GM19023 (cell line): ENCODE results near the gene CCDC14.
A peak's percentile ranks its signal among the peaks of the same experiment; 100 is the strongest.
"Not testable (repeated sequence)": the region's sequence is repeated elsewhere in the genome, so short reads cannot be mapped to it uniquely, and the experiment has no call there.

Experiments
- ATAC-seq: cut with Tn5 transposase; IDR thresholded peaks from one replicate; pipeline ENCODE4 v1.9.1; 2021; ENCODE audit warnings: mild to moderate bottlenecking, moderate library complexity; ENCODE audit not compliant: unreplicated experiment

Gene CCDC14

DNA sequence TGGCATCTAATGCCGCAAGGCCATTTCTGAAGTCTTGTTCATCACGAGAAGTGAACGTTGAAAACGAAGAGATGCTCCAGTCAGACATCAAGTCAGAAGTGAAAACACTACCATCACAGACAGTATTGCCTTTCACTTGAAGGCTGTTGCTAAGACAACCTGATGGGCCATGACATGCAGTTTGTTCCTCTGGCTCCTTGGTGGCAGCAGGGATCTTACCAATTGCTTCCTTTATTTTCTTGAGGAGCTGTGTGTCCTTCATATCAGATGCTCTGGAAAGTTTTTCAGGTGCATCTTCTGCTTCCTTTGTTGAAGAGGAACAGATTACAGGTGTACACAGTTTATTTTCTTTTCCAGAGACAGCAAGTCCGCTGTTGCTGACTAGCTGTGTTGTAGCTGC lies 46.2 kb downstream of the CCDC14 start:
- no peak for ATAC-seq

DNA sequence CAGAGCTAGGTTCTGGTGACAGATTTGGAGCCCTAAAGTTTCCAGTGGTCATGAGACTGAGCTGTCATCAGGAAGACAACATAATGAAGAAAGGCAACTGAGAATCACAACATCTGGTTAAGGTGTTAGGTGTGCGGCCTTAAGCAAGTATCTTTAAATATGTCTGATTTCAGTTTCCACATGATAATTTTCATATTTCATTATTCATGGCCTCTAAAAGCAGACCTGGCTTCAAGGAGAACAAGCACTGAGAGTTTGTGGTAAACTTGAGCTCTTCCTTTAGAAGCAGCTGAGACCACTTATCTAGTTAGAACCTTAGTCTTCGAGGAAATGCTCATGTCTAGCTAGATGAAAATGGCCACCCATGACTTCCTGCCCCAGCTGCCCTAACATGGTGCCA lies 51.2 kb downstream of the CCDC14 start:
- peak; percentile 54 for ATAC-seq

DNA sequence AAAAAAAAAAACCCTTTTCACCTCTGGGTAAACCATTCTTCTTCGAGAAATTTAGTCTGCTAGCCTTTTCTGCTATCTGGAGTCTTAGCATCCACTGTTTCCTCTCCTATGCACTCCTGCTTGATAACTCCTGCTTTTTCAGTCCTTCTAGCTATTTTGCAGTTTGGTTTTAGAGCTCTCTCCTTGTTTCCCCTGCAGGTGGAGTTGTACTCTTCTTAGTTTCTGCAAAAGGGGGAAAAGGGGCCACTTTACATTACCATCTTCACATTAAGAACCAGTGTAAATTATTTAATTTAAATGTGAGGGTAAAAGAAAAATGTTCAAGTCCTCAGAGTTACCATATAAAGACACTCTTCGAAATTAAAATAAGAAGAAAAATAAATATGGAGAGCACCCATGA lies 53.3 kb downstream of the CCDC14 start:
- ATAC-seq = no peak

DNA sequence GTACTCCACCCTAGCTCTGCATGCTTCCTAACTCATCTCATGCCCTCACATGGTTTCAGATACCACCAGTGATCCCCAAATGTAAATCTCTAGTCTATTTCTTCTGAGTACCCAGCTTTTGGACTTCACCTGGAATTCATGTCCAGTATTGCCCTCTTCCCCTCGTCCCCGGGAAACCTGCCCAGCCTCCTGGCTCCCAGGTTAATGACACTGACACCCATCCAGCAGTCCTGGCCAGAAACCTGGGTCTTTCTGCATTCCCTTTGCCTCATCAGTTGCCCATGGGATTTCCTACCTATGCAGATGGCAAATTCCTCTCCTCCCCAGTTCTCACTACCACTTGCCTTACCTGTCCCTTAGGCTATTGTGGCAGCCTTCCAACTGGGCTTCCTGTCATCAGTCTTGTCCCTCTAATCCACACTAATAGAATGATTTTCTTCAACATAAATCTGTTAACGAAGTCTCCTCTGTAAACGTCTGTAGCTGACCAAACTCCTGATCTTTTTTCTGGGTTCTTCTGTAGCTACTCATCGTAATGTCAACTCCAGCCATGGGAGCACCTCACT lies 61.6 kb downstream of the CCDC14 start:
- ATAC-seq = no peak

DNA sequence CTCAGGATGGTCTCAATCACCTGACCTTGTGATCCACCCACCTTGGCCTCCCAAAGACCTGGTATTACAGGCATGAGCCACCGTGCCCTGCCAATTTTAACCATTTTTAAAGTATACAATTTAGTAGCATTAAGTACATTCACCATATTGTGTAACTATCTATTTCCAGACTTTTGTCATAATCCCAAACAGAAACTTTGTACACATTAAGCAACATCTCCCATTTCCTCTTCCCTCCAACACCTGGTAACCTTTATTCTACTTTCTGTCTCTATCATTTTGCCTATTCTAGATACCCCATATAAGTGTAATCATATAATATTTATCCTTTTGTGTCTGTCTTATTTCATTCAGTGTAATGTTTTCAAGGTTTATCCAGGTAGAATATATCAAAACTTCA lies 68.0 kb downstream of the CCDC14 start:
- no peak for ATAC-seq

DNA sequence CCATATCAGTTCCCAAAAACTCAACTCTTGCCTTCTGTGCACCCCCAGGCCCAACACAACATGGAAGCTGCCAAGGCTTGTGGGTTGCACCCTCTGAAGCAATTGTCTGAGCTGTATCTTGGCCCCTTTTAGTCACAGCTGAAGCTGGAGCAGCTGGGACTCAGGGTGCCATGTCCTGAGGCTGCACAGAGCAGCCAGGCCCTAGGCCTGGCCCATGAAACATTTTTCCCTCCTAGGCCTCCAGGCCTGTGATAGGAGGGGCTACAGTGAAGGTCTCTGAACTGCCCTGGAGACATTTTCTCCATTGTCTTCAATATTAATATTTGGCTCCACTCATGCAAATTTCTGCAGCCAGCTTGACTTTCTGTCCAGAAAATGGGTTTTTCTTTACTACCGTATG lies 68.8 kb downstream of the CCDC14 start:
- ATAC-seq = no peak

DNA sequence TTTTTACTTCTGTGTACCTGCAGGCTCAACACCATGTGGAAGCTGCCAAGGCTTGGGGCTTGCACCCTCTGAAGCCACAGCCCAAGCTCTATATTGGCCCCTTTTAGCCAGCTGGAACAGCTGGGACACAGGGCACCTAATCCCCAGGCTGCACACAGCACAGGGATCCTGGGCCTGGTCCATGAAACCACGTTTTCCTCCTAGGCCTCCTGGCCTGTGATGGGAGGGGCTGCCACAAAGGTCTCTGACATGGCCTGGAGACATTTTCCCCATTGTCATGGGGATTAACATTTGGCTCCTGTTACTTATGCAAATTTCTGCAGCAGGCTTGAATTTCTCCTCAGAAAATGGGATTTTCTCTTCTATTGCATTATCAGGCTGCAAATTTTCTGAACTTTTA lies 70.0 kb downstream of the CCDC14 start:
- not testable (repeated sequence) for ATAC-seq

DNA sequence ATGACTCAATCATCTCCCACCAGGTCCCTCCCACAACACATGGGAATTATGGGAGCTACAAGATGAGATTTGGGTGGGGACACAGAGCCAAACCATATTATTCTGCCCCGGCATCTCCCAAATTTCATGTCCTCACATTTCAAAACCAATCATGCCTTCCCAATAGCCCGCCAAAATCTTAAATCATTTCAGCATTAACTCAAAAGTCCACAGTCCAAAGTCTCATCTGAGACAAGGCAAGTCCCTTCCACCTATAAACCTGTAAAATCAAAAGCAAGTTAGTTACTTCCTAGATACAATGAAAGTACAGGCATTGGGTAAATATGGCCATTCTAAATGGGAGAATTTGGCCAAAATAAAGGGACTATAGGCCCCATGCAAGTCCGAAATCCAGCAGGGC lies 70.9 kb downstream of the CCDC14 start:
- not testable (repeated sequence) for ATAC-seq

DNA sequence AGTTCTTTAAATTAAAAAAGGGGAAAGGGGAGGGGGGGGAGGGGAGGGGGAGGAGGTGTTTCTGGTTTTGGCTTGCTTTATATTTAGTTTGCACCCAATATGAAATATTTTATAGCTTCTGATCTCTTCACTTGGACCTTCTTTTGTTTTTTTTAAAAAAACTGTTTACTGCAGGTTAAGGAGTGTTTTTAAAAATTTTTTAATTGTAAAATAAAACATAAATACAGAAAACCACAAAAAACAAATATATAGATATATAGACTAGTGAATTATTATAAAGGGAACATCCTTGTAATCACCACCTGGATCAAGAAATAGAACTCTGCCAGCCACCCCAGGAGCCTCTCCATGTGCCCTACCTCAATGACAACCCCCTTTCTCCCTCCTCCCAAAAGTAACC lies 76.0 kb downstream of the CCDC14 start:
- ATAC-seq = no peak

DNA sequence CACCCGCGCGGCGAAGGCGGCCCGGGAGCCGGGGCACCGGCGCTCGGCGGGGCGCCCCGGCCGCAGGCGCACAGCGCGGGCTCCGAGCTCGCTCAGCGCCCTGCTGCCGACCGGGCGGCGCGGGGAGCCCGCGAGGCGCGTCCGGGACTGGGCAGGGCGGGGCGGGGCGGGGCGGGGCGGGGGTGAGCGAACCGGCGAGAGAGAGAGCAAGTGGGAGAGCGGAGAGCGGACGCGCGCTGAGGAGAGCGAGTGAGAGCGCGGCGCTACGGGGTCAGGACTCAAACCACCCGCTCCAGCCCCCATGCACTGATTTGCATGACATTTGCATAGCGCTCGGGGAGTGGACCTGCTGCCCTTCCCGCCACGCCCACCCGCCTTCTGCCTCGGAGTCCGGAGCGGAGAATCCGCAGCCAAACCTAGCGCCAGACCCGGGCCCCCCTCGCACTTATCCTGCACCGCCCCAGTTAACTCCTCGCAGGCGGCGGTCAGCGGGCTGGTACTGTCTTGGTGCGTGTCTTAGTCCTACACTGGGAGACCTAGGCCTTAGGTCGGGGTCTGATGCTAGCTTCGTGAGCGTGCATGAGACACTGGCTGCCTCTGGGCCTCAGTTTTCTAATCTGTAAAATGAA lies 76.7 kb downstream of the CCDC14 start, which contains the start of gene MYLK:
MYLK (minus strand) TSS at position 130 of the 629 bp plus-strand sequence. CDS start 90,491 bp downstream, outside the sequence.
- peak; percentile 79 for ATAC-seq

DNA sequence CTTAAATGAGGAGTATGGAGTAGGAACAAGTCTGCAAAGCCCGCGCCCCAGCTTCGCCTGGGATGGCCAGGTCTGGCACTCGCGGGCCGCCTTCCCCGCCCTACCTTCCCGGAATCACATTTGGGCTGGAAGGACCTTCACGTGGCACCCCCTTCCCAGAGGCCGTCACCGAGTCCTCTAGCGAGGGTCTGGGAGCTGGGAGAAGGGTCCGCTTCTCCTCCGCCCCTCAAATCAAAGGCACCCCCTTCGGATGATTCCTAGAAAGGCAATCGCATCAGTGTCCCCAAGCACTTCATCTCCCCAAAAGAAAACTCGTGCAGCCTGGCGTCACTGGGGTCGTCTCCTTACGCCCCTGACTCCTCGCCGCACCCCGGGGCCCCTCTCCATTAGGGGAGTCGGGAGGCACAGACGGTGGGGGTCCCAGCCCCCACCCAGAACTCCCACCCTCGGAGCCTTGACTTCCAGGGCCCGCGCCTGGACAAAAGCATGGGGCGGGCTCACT lies 77.3 kb downstream of the CCDC14 start:
- ATAC-seq = no peak

DNA sequence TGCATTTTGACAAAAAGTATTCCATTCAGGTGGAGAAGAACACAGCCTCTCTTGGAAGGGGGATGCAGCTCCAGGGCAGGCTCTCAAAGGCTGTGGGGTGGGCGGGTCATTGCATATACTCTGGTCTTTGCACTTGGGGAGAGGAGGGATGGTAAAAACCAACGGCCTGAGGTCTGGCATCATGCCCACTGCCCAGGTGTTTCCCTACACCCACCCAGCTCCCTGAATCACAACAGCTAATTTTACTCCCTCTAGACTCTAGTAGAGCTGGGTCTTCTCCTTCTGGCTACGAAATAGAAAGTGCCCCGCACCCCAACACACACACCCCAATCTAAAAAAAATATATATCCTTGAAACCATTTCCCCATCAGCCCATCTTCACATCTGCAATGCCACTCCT lies 77.9 kb downstream of the CCDC14 start:
- no peak for ATAC-seq

DNA sequence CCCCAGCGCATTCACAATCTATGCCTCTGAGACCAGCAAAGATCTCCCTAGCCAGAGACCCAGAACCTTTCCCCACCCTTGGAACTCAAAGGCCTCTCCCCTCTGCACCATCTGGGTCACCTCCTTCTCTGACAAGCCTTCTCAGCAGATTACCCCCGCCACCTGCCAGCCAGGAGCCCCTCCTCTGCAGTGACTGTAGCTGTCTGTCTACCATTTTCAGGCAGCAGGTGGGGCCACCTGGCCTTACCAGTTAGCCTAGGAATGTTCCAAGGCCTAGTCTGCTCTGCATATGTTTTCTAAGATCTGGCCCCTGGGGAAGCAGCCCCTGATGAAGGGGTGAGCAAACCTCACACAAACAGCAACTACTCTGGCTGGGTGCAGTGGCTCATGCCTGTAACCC lies 79.3 kb downstream of the CCDC14 start:
- no peak for ATAC-seq

DNA sequence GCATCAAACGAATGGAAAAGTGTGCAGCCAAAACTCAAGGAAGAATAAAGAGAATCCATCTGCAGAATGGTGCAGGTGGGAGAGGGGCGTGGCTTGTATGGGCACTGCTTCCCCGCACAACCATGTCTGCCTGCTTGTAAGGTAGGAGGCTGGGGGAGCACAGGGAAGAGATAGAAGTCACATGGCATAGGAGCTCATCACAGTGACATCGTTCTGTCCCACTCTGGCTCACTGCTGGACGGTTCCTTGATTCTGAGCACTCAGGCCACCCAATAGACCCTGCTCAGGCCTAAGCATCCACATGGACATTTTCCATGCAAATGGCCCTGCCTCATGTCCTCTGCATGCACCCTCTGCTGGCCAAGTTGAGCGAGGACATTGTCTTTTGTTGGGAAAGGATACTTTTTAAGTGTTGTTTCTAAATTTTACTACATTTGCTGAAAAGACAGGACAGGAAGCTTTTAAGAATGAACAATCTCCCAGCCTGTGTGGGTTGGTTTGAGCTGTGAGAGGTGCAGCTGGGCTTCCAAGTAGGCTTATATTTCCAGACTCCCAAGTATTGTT lies 79.9 kb downstream of the CCDC14 start:
- ATAC-seq = no peak

DNA sequence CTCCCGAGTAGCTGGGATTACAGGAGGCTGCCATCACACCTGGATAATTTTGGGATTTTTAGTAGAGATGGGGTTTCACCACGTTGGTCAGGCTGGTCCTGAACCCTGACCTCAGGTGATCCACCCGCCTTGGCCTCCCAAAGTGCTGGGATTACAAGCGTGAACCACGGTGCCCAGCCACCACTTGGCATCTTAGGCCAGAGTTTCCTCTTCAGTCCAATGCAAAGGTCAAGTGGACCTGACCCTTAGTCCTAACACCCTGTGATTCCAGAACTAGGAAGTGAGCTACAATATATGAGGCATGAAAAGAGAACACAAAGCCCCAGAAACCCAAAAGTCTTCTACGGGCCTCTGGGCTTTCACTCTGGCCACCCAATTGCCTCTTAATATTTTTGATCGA lies 82.2 kb downstream of the CCDC14 start:
- ATAC-seq = no peak

DNA sequence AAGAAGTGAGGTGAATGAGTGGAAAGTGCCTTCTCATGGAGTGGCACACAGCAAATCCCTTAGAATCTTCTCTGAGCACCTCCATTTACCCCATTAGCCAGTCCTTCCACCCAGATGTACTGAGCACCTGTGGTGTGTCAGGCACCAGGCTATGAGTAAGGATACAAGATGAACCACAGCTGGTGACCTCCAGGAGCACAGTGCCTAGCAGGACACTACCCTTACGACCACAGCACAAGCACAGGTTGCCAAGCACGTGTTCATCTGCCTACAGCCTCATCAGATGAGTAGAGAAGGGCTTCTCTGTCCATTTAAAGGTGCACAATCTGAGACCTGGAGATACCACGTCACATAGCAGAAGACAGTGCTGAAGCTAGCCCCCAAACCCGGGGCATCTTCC lies 83.1 kb downstream of the CCDC14 start:
- no peak for ATAC-seq

DNA sequence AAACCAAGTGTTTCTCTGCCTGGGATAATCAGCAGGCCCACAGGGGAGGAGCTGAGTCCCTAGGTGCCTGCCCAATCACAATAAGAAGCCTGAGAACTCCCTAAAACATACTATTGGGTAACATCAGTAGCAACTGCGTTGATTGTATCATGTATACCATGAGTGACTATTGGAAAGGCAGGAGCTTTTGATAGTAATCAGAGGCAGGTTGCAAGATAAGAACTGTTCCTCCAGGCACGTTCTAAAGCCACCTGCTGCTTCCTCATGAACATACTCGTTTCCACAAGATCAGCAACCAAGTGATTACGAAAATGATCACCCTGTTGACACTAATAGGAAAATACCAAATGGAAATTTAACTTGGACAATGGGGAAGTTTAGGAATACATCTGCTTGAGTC lies 83.6 kb downstream of the CCDC14 start:
- ATAC-seq = no peak

DNA sequence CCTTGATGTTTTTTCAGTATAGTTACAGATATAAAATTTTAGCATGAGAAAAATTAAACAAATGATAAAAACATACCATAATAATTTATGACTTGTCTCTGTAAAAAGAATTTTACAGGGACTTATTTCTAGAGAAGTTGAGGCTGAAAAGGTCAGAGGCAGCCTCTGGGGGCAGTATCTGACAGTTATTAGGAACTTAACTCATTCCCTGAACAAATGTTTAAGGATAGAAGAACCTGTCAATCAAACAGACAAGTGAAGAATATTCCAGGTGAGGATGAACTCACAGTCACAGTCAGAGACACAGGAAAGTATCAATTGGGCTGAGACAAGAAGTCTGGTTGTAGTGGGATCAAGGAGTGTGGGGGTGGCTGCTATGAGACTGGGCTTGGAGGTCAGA lies 84.2 kb downstream of the CCDC14 start:
- ATAC-seq = no peak

DNA sequence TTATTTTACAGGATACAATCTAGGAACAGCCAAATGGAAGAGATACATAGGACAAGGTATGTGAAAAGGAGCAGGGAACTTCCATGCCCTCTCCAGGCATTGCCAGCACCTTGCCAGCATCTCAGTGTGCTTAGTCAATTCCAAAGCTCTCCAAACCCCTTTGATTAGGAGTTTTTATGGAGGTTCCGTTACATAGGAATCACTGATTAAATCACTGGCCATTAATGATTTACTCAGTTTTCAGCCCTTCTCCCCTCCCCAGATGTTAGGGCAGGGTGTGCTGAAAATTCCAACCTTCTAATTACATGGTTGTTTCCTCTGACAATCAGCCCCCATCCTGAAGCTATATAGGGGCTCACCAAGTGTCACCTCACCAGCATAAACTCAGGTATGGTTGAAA lies 88.4 kb downstream of the CCDC14 start:
- no peak for ATAC-seq

DNA sequence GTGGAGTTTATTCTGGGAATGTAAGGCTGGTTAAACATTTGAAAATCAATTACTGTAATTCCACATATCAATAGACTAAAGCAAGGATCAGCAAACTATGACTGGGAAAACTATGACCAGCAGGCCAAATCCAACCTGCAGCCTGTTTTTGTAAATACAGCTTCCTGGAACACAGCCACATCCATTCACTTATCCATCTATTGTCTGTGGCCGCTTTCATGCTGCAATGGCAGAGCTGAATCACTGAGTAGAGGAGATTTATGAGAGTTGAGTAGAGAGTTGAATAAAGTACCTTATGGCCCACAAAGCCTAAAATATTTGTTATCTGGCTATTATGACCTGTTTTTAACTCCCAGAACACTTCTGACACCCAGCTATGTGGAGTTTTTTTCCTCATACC lies 89.1 kb downstream of the CCDC14 start:
- no peak for ATAC-seq

DNA sequence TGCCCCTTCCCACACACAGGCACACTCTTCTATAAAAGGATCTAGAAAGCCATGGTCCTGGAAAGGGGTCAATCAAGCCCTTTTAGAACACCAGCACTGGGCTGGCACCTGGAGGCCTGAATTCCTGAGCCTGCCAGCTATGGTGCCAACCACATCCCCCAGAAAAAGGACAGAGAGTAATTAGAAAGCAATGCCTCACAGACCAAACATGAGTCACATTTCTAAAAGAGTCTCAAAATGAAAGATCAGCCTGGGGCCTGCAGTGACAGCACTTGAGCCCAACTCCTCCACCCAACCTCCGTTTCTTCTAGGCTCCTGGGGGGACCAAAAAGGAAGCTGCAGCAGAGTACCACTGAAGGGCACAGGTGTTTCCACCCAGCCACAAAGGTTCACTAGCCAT lies 91.0 kb downstream of the CCDC14 start:
- no peak for ATAC-seq

DNA sequence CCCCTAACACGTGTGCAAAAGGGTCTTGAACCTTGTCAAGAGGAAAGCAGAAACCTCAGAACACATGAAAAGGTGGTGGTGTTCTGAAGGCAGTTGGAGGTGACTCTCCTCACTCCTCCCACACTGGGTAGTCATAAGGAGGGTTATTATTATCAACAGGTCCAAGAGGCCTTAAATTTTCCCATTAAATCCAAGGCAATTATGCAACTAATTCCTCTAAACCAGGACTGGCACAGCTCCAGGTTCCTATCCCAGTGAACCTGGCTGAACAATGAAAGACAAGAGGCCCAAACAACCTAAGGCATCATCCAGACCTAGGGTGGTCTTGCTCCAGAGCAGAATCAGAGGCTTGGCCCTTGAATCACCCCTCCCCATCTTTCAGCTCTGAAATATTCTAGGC lies 91.9 kb downstream of the CCDC14 start:
- no peak for ATAC-seq

DNA sequence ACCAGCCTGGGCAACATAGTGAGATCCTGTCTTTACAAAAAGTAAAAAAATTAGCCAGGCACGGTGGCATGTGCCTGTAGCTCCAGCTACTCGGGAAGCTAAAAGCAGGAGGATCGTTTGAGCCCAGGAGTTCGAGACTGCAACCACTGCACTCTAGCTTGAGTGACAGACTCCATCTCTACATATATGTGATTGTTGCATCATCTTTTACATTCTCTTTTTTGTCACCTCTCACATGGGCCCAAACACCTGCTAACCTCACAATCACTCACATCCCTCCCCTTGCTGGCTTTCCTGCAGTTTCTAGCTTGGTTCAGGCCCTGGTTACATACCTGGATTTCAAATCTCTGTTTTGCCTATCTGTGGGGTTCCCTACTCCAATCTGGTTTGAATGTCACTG lies 96.3 kb downstream of the CCDC14 start:
- no peak for ATAC-seq
